GM12801 (cell line): Measurements from ENCODE around the gene OPRL1.

Experiments
- CTCF ChIP-seq: IDR thresholded peaks from one replicate; pipeline ENCODE4 v1.5.1; 2011; ENCODE audit warnings: control low read depth; ENCODE audit not compliant: insufficient read length; ENCODE audit errors: extremely low read depth

The OPRL1 gene

GRCh38 chr20:64082820-64083377 lies 3.0 kb downstream of the OPRL1 start:
- TF ChIP-seq CTCF = no peak

GRCh38 chr20:64083378-64083803 lies 3.5 kb downstream of the OPRL1 start:
- no peak for TF ChIP-seq CTCF

- no peak for TF ChIP-seq CTCF
Observed at GRCh38 chr20:64083804-64084684, 4.2 kb downstream of the OPRL1 start, which contains the start of gene LKAAEAR1. LKAAEAR1 (minus strand) TSS chr20:64084398; CDS start chr20:64084219, 179 bp downstream.

GRCh38 chr20:64084685-64085152 lies 4.8 kb downstream of the OPRL1 start:
- TF ChIP-seq CTCF = no peak

GRCh38 chr20:64086801-64087200 lies 6.9 kb downstream of the OPRL1 start:
- no peak for TF ChIP-seq CTCF

GRCh38 chr20:64090165-64090564 lies 10.3 kb downstream of the OPRL1 start:
- TF ChIP-seq CTCF = no peak

GRCh38 chr20:64091340-64091739 lies 11.5 kb downstream of the OPRL1 start:
- TF ChIP-seq CTCF = no peak
